GM20000 (cell line): ENCODE measurements around the gene MLXIPL.
"Not testable (repeated sequence)": the region's sequence is repeated elsewhere in the genome, so short reads cannot be mapped to it uniquely, and the experiment has no call there.

ENCODE experiments used
- DNase-seq: peaks from one replicate; pipeline ENCODE4 v3.0.0; 2012; ENCODE audit warnings: low spot score
- CTCF ChIP-seq: IDR thresholded peaks from 2 replicates; pipeline ENCODE4 v1.5.1; 2012; ENCODE audit warnings: mild to moderate bottlenecking, control low read depth; ENCODE audit errors: extremely low read depth, missing control alignments

MLXIPL gene

GRCh38 chr7:73618538-73618937 is 5.8 kb downstream of the MLXIPL start:
- no peak for TF ChIP-seq CTCF

GRCh38 chr7:73617520-73617919 is 6.8 kb downstream of the MLXIPL start:
- not testable (repeated sequence) for DNase-seq

More at GRCh38 chr7:73618538-73618937, 5.8 kb downstream of the MLXIPL start:
- DNase-seq, result no peak

- TF ChIP-seq CTCF, result no peak
- no peak for DNase-seq
Measured at GRCh38 chr7:73615886-73616285, 8.4 kb downstream of the MLXIPL start.

- DNase-seq, result not testable (repeated sequence)
Measured at GRCh38 chr7:73614937-73615336, 9.4 kb downstream of the MLXIPL start.

GRCh38 chr7:73613954-73614735 is 10.2 kb downstream of the MLXIPL start:
- TF ChIP-seq CTCF, result no peak
- DNase-seq, result no peak

- no peak for TF ChIP-seq CTCF
- DNase-seq, result no peak
Measured at GRCh38 chr7:73612598-73613269, 11.6 kb downstream of the MLXIPL start.

GRCh38 chr7:73611017-73611555 is 13.2 kb downstream of the MLXIPL start:
- TF ChIP-seq CTCF, result no peak
- DNase-seq, result no peak

GRCh38 chr7:73610105-73610504 is 14.2 kb downstream of the MLXIPL start:
- no peak for DNase-seq
- TF ChIP-seq CTCF, result no peak

- not testable (repeated sequence) for DNase-seq
Measured at GRCh38 chr7:73607692-73607983, 16.7 kb downstream of the MLXIPL start.
